ENCODE data around the gene PUS7L.

The PUS7L gene

DNA sequence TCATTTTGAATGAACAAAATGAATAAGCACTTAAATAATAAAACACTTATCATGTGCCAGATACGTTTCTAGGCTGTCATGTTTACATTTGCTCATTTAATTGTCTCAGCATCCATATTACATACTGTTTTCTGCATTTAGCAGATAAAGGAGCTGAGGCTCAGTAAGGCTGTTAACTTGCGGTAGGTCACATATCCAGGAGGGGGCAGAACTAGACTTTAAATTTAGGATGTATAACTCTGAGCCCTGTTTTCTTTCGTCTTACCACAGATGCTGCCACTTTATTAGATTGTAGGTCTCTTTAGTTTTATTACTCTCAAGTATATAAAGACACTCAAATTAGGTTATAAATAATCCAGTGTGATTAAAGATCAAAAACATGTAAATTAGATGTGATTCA, 17.9 kb upstream of the PUS7L start:
- TF ChIP-seq, protein P1, sequence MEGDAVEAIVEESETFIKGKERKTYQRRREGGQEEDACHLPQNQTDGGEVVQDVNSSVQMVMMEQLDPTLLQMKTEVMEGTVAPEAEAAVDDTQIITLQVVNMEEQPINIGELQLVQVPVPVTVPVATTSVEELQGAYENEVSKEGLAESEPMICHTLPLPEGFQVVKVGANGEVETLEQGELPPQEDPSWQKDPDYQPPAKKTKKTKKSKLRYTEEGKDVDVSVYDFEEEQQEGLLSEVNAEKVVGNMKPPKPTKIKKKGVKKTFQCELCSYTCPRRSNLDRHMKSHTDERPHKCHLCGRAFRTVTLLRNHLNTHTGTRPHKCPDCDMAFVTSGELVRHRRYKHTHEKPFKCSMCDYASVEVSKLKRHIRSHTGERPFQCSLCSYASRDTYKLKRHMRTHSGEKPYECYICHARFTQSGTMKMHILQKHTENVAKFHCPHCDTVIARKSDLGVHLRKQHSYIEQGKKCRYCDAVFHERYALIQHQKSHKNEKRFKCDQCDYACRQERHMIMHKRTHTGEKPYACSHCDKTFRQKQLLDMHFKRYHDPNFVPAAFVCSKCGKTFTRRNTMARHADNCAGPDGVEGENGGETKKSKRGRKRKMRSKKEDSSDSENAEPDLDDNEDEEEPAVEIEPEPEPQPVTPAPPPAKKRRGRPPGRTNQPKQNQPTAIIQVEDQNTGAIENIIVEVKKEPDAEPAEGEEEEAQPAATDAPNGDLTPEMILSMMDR (IDR thresholded peaks at IDR 0.05): peak; percentile 42
- DNase-seq: no peak
- no peak overlapping the region for H3K4me3 Mint-ChIP-seq
- peaks cover 3% of the 10 kb centered on the region for H3K9me3 Mint-ChIP-seq
- peaks cover 3% of the 10 kb centered on the region for H3K27me3 Mint-ChIP-seq (ENCODE audit: low read depth, poor library complexity)
- no peak overlapping the region for H3K27ac Mint-ChIP-seq
- no peaks in the 10 kb centered on the region for H3K4me1 Mint-ChIP-seq
- H3K36me3 Mint-ChIP-seq (ENCODE audit: low read depth): peaks cover 4% of the 10 kb centered on the region

DNA sequence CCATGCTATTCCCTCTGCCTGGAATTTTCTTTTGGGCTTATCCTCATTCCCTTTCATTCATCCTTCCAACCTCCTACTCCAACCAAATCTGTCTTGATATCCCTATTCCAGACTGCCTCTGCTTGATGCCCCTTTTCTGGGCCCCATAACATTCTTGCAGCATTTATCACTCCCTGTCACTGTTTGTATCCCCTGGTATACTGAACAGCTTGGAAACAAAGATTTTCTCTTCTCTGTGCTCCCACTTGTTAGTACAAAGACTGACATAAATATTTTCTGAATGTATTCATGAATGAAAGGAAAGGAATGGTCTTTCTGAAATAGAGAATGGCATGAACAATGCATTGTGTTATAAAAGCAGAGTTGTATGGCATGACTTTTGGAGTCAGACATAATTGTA, 7.7 kb upstream of the PUS7L start:
- Mint-ChIP-seq H3K27me3 (ENCODE audit: low read depth, poor library complexity) (no peaks in the 10 kb centered on the region), H3K27ac (no peak overlapping the region)
- DNase-seq: no peak

DNA sequence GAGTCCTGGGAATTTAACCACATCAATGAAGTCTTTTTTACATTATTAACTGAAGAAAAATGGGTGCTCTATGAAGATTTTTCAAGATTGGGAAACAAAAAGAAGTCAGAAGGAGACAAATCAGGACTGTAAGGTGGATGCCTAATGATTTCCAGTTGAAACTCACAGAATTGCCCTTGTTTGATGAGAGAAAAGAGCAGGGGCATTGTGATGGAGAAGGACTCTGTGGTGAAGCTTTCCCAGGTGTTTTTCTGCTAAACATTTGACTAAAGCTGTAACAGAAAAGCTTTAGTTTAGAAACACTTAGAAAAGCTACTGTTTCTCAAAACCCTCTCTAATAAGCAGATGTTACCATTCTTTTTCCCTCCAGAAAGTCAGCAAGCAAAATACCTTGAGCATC, 5.9 kb upstream of the PUS7L start:
- H3K36me3 Mint-ChIP-seq (ENCODE audit: low read depth): no peaks in the 10 kb centered on the region
- TF ChIP-seq, protein P1 (IDR thresholded peaks at IDR 0.05): no peak
- no peak overlapping the region for H3K27ac Mint-ChIP-seq
- no peaks in the 10 kb centered on the region for H3K9me3 Mint-ChIP-seq
- H3K27me3 Mint-ChIP-seq (ENCODE audit: low read depth, poor library complexity): no peaks in the 10 kb centered on the region
- DNase-seq: no peak
- H3K4me3 Mint-ChIP-seq: no peak overlapping the region
- peaks cover 7% of the 10 kb centered on the region for H3K4me1 Mint-ChIP-seq

More for the DNA sequence above, 7.7 kb upstream of the PUS7L start:
- Mint-ChIP-seq H3K36me3 (ENCODE audit: low read depth) (peaks cover 11% of the 10 kb centered on the region), H3K4me3 (no peak overlapping the region), H3K4me1 (no peaks in the 10 kb centered on the region), H3K9me3 (peaks cover 6% of the 10 kb centered on the region)
- TF ChIP-seq, protein P1 (IDR thresholded peaks at IDR 0.05): no peak

DNA sequence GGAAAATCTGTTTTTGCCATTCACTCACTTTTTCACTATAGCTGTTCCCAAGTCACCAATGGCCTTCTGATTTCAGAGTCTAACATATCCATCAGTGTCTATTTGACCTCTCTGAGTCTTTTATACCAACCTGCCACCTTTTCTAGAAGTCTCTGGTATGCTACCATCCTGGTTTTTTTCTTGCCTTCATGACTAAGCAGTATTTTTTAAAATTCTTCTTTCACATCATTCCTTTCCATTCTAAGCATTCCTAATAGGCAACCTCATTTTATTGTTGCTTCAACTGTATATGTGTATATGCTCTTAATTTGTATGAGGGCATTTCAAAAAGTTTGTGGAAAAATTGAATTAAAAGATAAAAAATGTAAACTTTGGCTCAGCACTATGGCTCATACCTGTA, 5.2 kb upstream of the PUS7L start:
- no peak overlapping the region for H3K4me3 Mint-ChIP-seq
- TF ChIP-seq, protein P1 (IDR thresholded peaks at IDR 0.05): no peak
- H3K27ac Mint-ChIP-seq: no peak overlapping the region
- no peaks in the 10 kb centered on the region for H3K36me3 Mint-ChIP-seq (ENCODE audit: low read depth)
- DNase-seq: no peak
- no peaks in the 10 kb centered on the region for H3K9me3 Mint-ChIP-seq
- no peaks in the 10 kb centered on the region for H3K27me3 Mint-ChIP-seq (ENCODE audit: low read depth, poor library complexity)
- peaks cover 7% of the 10 kb centered on the region for H3K4me1 Mint-ChIP-seq

DNA sequence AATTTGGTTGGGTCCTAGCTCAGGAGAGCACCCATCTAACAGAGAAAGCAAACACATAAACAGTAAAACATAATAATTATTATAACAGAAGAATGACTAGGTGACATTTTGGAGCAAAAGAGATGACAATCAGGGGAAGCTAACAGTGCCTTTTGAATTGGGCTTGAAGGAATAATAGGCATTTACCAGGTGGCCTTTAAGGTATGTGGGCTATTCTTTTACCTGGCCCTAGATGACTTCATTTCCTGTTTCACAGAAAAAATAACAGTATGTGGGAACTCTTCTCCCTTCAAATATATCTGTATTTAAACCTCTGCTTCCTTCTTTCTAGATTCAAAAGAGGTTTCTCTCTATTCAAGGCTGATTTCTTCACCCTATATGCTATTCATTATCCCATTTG, 4.0 kb upstream of the PUS7L start:
- TF ChIP-seq, protein P1 (IDR thresholded peaks at IDR 0.05): no peak
- Mint-ChIP-seq H3K4me3 (no peak overlapping the region), H3K27me3 (ENCODE audit: low read depth, poor library complexity) (no peaks in the 10 kb centered on the region), H3K27ac (no peak overlapping the region), H3K36me3 (ENCODE audit: low read depth) (no peaks in the 10 kb centered on the region), H3K4me1 (peaks cover 12% of the 10 kb centered on the region), H3K9me3 (peaks cover 5% of the 10 kb centered on the region)
- no peak for DNase-seq

DNA sequence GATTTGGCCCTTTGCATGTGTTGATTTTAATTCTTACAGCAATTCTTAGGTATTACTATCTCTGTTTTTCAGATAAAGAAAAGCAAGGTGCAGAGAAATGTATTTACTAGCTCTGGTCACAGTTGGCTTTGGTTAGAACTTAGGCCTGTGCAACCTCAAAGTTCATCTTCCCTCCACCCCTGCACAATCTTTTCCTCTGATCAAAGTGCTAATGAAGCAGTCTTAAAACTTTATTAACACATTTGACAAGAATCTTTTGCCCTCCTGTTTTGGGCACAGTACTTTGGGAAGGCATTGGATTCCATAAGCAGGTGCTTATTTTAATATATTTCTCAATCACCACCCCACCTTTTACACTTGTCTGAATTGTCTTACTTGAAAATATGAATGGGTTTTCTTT, 2.9 kb upstream of the PUS7L start:
- no peaks in the 10 kb centered on the region for H3K27me3 Mint-ChIP-seq (ENCODE audit: low read depth, poor library complexity)
- peaks cover 15% of the 10 kb centered on the region for H3K4me1 Mint-ChIP-seq
- H3K9me3 Mint-ChIP-seq: peaks cover 5% of the 10 kb centered on the region
- no peak for DNase-seq
- peaks cover 2% of the 10 kb centered on the region for H3K36me3 Mint-ChIP-seq (ENCODE audit: low read depth)
- H3K4me3 Mint-ChIP-seq: no peak overlapping the region
- TF ChIP-seq, protein P1 (IDR thresholded peaks at IDR 0.05): no peak
- no peak overlapping the region for H3K27ac Mint-ChIP-seq

All from nephron progenitor cell (in vitro differentiated cells).